Liver (tissue), 3 donors: ENCODE data around the gene TRIM29.

ENCODE experiments used
- ATF3 ChIP-seq: IDR thresholded peaks from 2 replicates; pipeline ENCODE4 v1.6.1; 2016; ENCODE audit warnings: antibody characterized with exemption
- CTCF ChIP-seq: fragments of 150-350 bp; IDR thresholded peaks from 2 replicates; pipeline ENCODE4 v1.5.1; 2017; ENCODE audit warnings: improper control_type of control experiment, low read depth, low read length; ENCODE audit not compliant: missing input control
- GABPA ChIP-seq, 2 donors: IDR thresholded peaks in 1 of 2; conservative IDR thresholded peaks in 1 of 2; 2 replicates each; pipeline ENCODE4 v1.6.1; 2016; ENCODE audit warnings: antibody characterized with exemption in 2 of 2, mild to moderate bottlenecking in 1 of 2, moderate library complexity in 1 of 2
- JUND ChIP-seq, 2 donors: IDR thresholded peaks; 2 replicates each; pipeline ENCODE4 v1.6.1; 2016; ENCODE audit warnings: antibody characterized with exemption in 2 of 2
- RAD21 ChIP-seq, 2 donors: IDR thresholded peaks; 2 replicates each; pipeline ENCODE4 v1.6.1; 2016; ENCODE audit warnings: antibody characterized with exemption in 2 of 2, mild to moderate bottlenecking in 2 of 2
- REST ChIP-seq: IDR thresholded peaks from 2 replicates; pipeline ENCODE4 v1.6.1; 2016; ENCODE audit warnings: antibody characterized with exemption, mild to moderate bottlenecking
- RXRA ChIP-seq, 2 donors: IDR thresholded peaks; 2 replicates each; pipeline ENCODE4 v1.6.1; 2017 to 2018; ENCODE audit warnings: antibody characterized with exemption in 2 of 2, mild to moderate bottlenecking in 1 of 2
- TAF1 ChIP-seq: conservative IDR thresholded peaks from 2 replicates; pipeline ENCODE4 v1.6.1; 2016; ENCODE audit warnings: antibody characterized with exemption, mild to moderate bottlenecking
- YY1 ChIP-seq: IDR thresholded peaks from 2 replicates; pipeline ENCODE4 v1.6.1; 2016; ENCODE audit warnings: antibody characterized with exemption, mild to moderate bottlenecking
- ZBTB33 ChIP-seq: IDR thresholded peaks from 2 replicates; pipeline ENCODE4 v1.6.1; 2016; ENCODE audit warnings: antibody characterized with exemption
- TF ChIP-seq, protein P1 (sequence below): IDR thresholded peaks from 2 replicates; pipeline ENCODE4 v1.6.1; 2016; ENCODE audit warnings: antibody characterized with exemption
- donor health status: healthy.
- donor health status: healthy.

DNA sequence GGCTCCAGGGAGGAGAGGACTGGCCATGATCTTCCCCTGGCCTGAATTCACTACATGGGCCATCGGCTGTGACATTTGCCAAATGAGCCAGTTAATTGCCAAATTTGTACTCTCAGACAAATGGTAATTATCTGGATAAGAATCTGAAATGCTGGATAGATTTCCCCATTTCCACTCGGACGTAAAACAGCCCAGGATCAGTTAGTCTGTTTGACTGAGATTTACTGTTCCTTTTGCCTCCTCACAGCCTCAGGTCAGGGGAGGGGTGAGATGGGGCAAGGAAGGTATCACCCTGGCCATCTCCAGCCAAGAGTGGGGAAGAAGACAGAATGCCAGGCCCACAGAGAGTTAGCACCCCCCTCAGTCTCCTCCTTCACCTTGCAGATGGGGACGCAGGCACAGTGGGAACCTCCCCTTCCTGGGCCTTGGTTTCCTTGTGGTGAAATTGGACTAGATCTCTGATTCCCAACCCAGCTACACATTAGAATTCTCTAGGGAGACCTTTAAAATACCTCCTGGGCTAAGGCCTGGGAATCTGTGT is 5.2 kb downstream of the TRIM29 start:
- TF ChIP-seq CTCF (no peak), TAF1 (no peak), RAD21 (IDR thresholded peaks at IDR 0.05) (no peak), JUND (IDR thresholded peaks at IDR 0.05) (no peak), YY1 (no peak), REST (no peak), GABPA (IDR thresholded peaks at IDR 0.05 in 1 of 2, conservative IDR thresholded peaks at IDR 0.05 in 1 of 2) (no peak), ATF3 (no peak), RXRA (IDR thresholded peaks at IDR 0.05) (no peak), ZBTB33 (no peak)
- TF ChIP-seq, protein P1, sequence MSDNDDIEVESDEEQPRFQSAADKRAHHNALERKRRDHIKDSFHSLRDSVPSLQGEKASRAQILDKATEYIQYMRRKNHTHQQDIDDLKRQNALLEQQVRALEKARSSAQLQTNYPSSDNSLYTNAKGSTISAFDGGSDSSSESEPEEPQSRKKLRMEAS = no peak
